GM19023 (cell line): ENCODE measurements around the gene VAV1.

Experiments used
- ATAC-seq: cut with Tn5 transposase; IDR thresholded peaks from one replicate; pipeline ENCODE4 v1.9.1; 2021; ENCODE audit warnings: mild to moderate bottlenecking, moderate library complexity; ENCODE audit not compliant: unreplicated experiment

VAV1 gene

DNA sequence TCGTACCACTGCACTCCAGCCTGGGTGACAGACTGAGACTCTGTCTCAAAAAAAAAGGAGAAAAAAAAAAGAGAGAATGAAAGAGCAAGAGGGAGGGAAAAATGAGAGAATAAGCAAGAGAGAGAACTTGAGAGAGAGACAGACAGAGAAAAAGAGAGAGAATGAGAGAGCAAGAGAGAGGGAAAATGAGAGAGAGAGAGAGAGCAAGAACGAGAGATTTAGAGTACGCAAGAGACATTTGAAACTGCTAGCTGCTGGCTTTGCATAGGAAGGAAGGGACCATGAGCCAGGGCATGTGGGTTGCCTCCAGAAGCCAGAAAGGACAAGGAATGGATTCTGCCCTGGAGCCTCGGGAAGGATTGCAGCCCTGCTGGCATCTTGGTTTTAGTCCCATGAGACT, 105.3 kb downstream of the VAV1 start:
- no peak for ATAC-seq

- ATAC-seq, result no peak
These were observed 113.9 kb downstream of the VAV1 start for GRCh38 chr19:6886277-6886897.

GRCh38 chr19:6887316-6887715, 114.8 kb downstream of the VAV1 start, which contains the start of gene ADGRE1:
TSS of gene ADGRE1 (plus strand) at chr19:6887579. CDS start at chr19:6887609, 30 bp downstream.
- no peak for ATAC-seq

DNA sequence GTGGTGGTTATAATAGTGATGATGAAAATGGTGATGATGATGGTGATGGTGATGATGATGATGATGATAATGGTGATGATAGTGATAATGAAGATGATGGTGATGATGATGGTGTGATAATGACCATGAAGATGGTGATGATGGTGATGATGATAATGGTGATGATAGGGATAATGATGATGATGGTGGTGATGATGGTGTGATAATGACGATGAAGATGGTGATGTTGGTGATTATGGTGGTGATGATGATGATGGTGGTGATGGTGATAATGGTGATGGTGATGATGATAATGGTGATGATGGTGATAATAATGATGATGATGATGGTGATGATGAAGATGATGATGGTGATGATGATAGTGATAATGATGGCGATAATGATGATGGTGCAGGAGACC, 116.5 kb downstream of the VAV1 start:
- ATAC-seq, result no peak

GRCh38 chr19:6890401-6890913, 117.9 kb downstream of the VAV1 start:
- ATAC-seq, result no peak

- ATAC-seq, result no peak
These were observed 118.4 kb downstream of the VAV1 start for GRCh38 chr19:6890938-6891337.

- no peak for ATAC-seq
These were observed 119.4 kb downstream of the VAV1 start for GRCh38 chr19:6891761-6892385.

DNA sequence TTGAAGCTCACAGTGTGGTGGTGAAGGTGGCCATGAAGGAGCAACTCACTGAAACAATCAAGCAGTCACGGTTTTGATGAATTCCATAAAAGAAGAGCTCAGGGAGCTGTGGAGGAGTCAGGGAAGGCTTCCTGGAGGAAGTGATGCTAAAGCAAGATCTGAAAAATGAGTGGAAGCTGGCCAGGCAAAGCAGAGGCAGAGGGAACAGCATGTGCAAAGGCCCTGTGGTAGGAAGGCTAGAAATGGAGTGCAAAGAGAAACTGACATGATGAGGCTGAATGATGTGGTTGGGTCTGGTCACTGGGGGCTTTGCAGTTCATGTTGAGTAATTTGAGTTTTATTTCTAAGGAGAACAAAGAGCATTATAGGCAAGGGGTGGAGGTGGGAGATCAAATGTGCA, 121.8 kb downstream of the VAV1 start:
- no peak for ATAC-seq

DNA sequence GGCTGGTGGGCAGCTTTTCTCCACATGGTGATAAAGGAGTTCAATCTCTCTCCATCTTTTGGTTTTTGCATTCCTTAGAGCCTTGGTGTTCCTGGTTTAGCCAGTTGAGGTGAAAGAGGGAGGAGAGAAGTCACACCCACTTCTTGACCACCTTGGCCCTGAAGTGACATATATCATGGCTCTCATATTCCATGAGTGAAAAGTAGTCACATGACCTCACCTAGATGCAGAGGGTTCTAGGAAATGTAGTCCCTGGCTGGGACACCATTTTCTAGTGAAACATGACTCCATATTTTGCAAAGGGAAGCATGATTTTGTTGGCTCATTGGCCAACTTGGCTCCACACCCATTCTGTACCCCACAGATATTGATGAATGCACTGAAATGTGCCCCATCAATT, 130.9 kb downstream of the VAV1 start:
- no peak for ATAC-seq

DNA sequence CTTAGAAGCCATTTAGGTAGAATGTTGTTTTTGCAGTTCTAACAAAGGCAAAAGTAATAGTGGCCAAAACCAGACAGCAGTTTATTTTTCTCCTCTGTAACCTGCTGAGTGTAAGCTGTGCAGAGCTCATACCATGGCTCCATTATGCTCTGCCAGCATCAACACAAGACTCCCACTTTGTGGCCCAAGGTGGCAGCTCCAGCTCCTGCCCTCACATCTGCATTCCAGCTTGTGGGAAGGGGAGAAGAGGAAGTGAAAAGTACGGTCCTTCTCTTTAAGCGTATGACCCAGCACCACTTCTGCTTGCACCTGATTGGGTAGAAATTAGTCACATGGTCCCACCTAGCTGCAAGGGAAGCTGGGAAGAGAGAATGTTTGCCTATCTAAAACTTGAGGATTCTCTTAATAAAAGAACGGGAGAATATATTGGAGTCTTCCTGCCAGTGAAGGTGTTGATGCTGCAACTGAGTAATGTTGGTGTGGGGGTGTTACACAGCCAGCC, 134.1 kb downstream of the VAV1 start:
- no peak for ATAC-seq
